Astrocyte (in vitro differentiated cells and primary cell): ENCODE data around the gene AVPR2. TPM values are rescaled to one million over a fixed set of nuclear protein-coding genes. Genes with fewer than 3 reads are reported as not detected.

Experiments
- DNase-seq: peaks from one replicate; pipeline ENCODE4 v3.0.0-alpha.2; 2010; ENCODE audit warnings: low read depth
- FAIRE-seq: peaks from 2 replicates; lab custom pipeline; 2011; peaks lifted over from hg19 to GRCh38; lab: Jason Lieb, UNC
- H2AFZ ChIP-seq: 2 replicates; pipeline ENCODE4 v1.6.0; 2012; ENCODE audit warnings: low read depth, low read length, inconsistent platforms
- H3K27ac ChIP-seq: 2 replicates; pipeline ENCODE4 v1.5.1; 2011; ENCODE audit warnings: low read depth, low read length, inconsistent platforms
- H3K27me3 ChIP-seq: 2 replicates; pipeline ENCODE4 v1.6.0; 2011; ENCODE audit warnings: low read length, inconsistent platforms; ENCODE audit not compliant: insufficient read depth
- H3K36me3 ChIP-seq: 2 replicates; pipeline ENCODE4 v1.5.1; 2011; ENCODE audit warnings: low read length, inconsistent platforms; ENCODE audit not compliant: insufficient read depth
- H3K4me1 ChIP-seq: 2 replicates; pipeline ENCODE4 v1.5.1; 2011; ENCODE audit warnings: low read length, inconsistent platforms; ENCODE audit not compliant: insufficient read depth
- H3K4me2 ChIP-seq: 2 replicates; pipeline ENCODE4 v1.6.0; 2012; ENCODE audit warnings: low read length, inconsistent platforms
- H3K4me3 ChIP-seq: 2 replicates; pipeline ENCODE4 v1.5.1; 2011; ENCODE audit warnings: low read depth, mild to moderate bottlenecking, low read length, inconsistent platforms; ENCODE audit not compliant: insufficient read depth
- H3K79me2 ChIP-seq: 2 replicates; pipeline ENCODE4 v1.6.0; 2012; ENCODE audit warnings: mild to moderate bottlenecking, low read length, inconsistent platforms; ENCODE audit not compliant: insufficient read depth
- H3K9ac ChIP-seq: 2 replicates; pipeline ENCODE4 v1.6.0; 2012; ENCODE audit warnings: mild to moderate bottlenecking, low read length, inconsistent platforms
- H3K9me3 ChIP-seq: 2 replicates; pipeline ENCODE4 v1.5.1; 2012; ENCODE audit warnings: low read depth, mild to moderate bottlenecking, low read length, inconsistent platforms; ENCODE audit not compliant: insufficient read depth
- H4K20me1 ChIP-seq: 2 replicates; pipeline ENCODE4 v1.6.0; 2012; ENCODE audit warnings: low read length, inconsistent platforms; ENCODE audit not compliant: insufficient read depth
- H3K27ac Mint-ChIP-seq: one replicate; pipeline ENCODE4 v1.8.0; 2021; ENCODE audit warnings: mild to moderate bottlenecking, mixed read lengths; ENCODE audit not compliant: unreplicated experiment
- H3K27me3 Mint-ChIP-seq: one replicate; pipeline ENCODE4 v1.8.0; 2021; ENCODE audit warnings: low read depth, mixed read lengths; ENCODE audit not compliant: unreplicated experiment
- H3K36me3 Mint-ChIP-seq: one replicate; pipeline ENCODE4 v1.8.0; 2021; ENCODE audit warnings: low read depth, mixed read lengths; ENCODE audit not compliant: unreplicated experiment
- H3K4me1 Mint-ChIP-seq: one replicate; pipeline ENCODE4 v1.8.0; 2021; ENCODE audit warnings: low read depth, mixed read lengths; ENCODE audit not compliant: unreplicated experiment
- H3K4me3 Mint-ChIP-seq: one replicate; pipeline ENCODE4 v1.8.0; 2021; ENCODE audit warnings: mild to moderate bottlenecking, moderate library complexity, mixed read lengths; ENCODE audit not compliant: unreplicated experiment
- H3K9me3 Mint-ChIP-seq: one replicate; pipeline ENCODE4 v1.8.0; 2021; ENCODE audit warnings: mild to moderate bottlenecking, mixed read lengths; ENCODE audit not compliant: unreplicated experiment
- CTCF ChIP-seq: IDR thresholded peaks from 2 replicates; pipeline ENCODE4 v1.5.1; 2011; ENCODE audit warnings: low read depth, mild to moderate bottlenecking, inconsistent platforms, low read length, moderate library complexity; ENCODE audit not compliant: insufficient read depth
- EZH2 ChIP-seq: IDR thresholded peaks from 2 replicates; pipeline ENCODE4 v1.6.1; 2012; ENCODE audit warnings: mild to moderate bottlenecking, low read length, inconsistent platforms; ENCODE audit not compliant: insufficient read depth
- total RNA-seq: library from RNA; stranded (reverse); gene quantifications from 2 replicates; pipeline ENCODE4 v1.2.1, GENCODE V29; 2021

AVPR2 gene
- total RNA-seq, 1 donor from 2014 or later, result not detected

- DNase-seq, result no peak
- H3K4me1 Mint-ChIP-seq, result no peaks in the 10 kb centered on the region
Measured at GRCh38 chrX:153913211-153913610, 8.7 kb downstream of the AVPR2 start.

GRCh38 chrX:153913701-153914100 is 9.2 kb downstream of the AVPR2 start:
- H3K79me2 ChIP-seq, result no peaks in the 10 kb centered on the region
- Mint-ChIP-seq H3K4me1 (no peaks in the 10 kb centered on the region), H3K27me3 (peaks cover 6% of the 10 kb centered on the region), H3K36me3 (peaks cover 2% of the 10 kb centered on the region), H3K27ac (no peak overlapping the region), H3K4me3 (no peak overlapping the region), H3K9me3 (no peaks in the 10 kb centered on the region)
- no peak overlapping the region for H3K27ac ChIP-seq
- H3K27me3 ChIP-seq, result no peaks in the 10 kb centered on the region
- no peak for FAIRE-seq
- no peak overlapping the region for H2AFZ ChIP-seq
- H4K20me1 ChIP-seq, result no peaks in the 10 kb centered on the region
- H3K9ac ChIP-seq, result no peak overlapping the region
- no peak overlapping the region for H3K4me3 ChIP-seq
- H3K4me2 ChIP-seq, result no peak overlapping the region
- no peaks in the 10 kb centered on the region for H3K36me3 ChIP-seq
- TF ChIP-seq EZH2 (no peak), CTCF (no peak)
- no peak for DNase-seq
- H3K9me3 ChIP-seq, result no peaks in the 10 kb centered on the region
- no peaks in the 10 kb centered on the region for H3K4me1 ChIP-seq

More at GRCh38 chrX:153913211-153913610, 8.7 kb downstream of the AVPR2 start:
- H3K27ac ChIP-seq, result no peak overlapping the region
- no peak overlapping the region for H3K4me3 Mint-ChIP-seq
- TF ChIP-seq EZH2 (no peak), CTCF (no peak)
- no peak overlapping the region for H3K27ac Mint-ChIP-seq
- H4K20me1 ChIP-seq, result no peaks in the 10 kb centered on the region
- H3K27me3 ChIP-seq, result no peaks in the 10 kb centered on the region
- no peak overlapping the region for H3K4me2 ChIP-seq
- no peaks in the 10 kb centered on the region for H3K4me1 ChIP-seq
- H3K9ac ChIP-seq, result no peak overlapping the region
- no peaks in the 10 kb centered on the region for H3K9me3 Mint-ChIP-seq
- peaks cover 2% of the 10 kb centered on the region for H3K36me3 Mint-ChIP-seq
- no peaks in the 10 kb centered on the region for H3K79me2 ChIP-seq
- no peaks in the 10 kb centered on the region for H3K36me3 ChIP-seq
- H3K9me3 ChIP-seq, result no peaks in the 10 kb centered on the region
- H2AFZ ChIP-seq, result no peak overlapping the region
- no peak for FAIRE-seq
- no peak overlapping the region for H3K4me3 ChIP-seq
- peaks cover 6% of the 10 kb centered on the region for H3K27me3 Mint-ChIP-seq

- H3K27ac Mint-ChIP-seq, result no peak overlapping the region
- H2AFZ ChIP-seq, result no peak overlapping the region
- H3K4me3 Mint-ChIP-seq, result no peak overlapping the region
- no peak for DNase-seq
- no peak overlapping the region for H3K4me3 ChIP-seq
- FAIRE-seq, result no peak
- no peaks in the 10 kb centered on the region for H4K20me1 ChIP-seq
- H3K4me2 ChIP-seq, result no peak overlapping the region
- H3K4me1 Mint-ChIP-seq, result no peaks in the 10 kb centered on the region
- H3K36me3 ChIP-seq, result no peaks in the 10 kb centered on the region
- H3K9me3 ChIP-seq, result no peaks in the 10 kb centered on the region
- TF ChIP-seq EZH2 (no peak), CTCF (no peak)
- H3K27me3 ChIP-seq, result no peaks in the 10 kb centered on the region
- no peaks in the 10 kb centered on the region for H3K4me1 ChIP-seq
- H3K27me3 Mint-ChIP-seq, result peaks cover 8% of the 10 kb centered on the region
- no peaks in the 10 kb centered on the region for H3K79me2 ChIP-seq
- H3K27ac ChIP-seq, result no peak overlapping the region
- H3K9ac ChIP-seq, result no peak overlapping the region
- H3K36me3 Mint-ChIP-seq, result peaks cover 2% of the 10 kb centered on the region
- no peaks in the 10 kb centered on the region for H3K9me3 Mint-ChIP-seq
Measured at GRCh38 chrX:153917869-153918268, 13.4 kb downstream of the AVPR2 start.
